GM12874 (cell line): ENCODE measurements around the gene GPC5.

Source experiments
- TF ChIP-seq, protein P1 (sequence below): IDR thresholded peaks from 2 replicates; pipeline ENCODE4 v1.5.1; 2011; ENCODE audit warnings: low read depth, mild to moderate bottlenecking, control low read depth, low read length, moderate library complexity; ENCODE audit not compliant: insufficient read depth

GPC5 gene

GRCh38 chr13:92345627-92346026 lies 947.2 kb downstream of the GPC5 start:
- TF ChIP-seq, protein P1, sequence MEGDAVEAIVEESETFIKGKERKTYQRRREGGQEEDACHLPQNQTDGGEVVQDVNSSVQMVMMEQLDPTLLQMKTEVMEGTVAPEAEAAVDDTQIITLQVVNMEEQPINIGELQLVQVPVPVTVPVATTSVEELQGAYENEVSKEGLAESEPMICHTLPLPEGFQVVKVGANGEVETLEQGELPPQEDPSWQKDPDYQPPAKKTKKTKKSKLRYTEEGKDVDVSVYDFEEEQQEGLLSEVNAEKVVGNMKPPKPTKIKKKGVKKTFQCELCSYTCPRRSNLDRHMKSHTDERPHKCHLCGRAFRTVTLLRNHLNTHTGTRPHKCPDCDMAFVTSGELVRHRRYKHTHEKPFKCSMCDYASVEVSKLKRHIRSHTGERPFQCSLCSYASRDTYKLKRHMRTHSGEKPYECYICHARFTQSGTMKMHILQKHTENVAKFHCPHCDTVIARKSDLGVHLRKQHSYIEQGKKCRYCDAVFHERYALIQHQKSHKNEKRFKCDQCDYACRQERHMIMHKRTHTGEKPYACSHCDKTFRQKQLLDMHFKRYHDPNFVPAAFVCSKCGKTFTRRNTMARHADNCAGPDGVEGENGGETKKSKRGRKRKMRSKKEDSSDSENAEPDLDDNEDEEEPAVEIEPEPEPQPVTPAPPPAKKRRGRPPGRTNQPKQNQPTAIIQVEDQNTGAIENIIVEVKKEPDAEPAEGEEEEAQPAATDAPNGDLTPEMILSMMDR, result no peak

DNA sequence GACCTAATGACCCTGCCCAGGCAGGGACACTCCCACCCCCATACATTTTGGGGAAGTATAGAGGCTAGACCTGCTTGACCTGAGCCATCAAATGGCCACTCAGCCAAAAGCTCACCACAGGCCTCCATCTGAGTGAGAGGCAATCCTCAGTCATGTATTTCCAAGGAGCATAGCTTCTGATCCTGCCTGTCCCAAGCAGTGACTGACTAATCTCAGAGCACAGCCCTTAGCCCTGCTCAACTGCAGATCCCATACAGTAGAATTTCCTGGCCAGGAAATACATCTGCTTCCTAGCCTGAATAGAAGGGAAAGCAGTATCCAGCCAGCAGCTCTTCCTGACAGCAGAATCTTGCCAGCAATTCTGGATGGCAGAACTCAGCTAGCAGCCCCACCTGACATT lies 947.6 kb downstream of the GPC5 start:
- TF ChIP-seq, protein P1, result no peak

DNA sequence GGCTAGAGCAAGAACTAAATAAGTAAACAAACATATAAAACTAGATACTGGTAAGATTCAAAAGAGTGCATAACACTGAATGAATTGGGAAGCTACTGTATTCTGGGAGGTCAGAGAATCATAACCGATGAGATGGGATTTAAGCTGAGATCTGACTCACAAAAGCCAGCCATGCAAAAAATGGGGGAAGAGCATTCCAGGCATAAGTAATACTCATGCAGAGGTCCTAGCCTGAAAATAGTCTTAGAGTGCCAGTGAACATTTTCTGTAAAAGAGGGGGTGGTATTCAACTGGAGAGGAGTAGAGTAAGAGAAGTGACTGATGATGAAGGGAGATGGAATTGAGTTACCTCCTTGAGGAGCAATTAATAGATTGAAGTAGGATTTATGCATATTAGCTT lies 956.2 kb downstream of the GPC5 start:
- TF ChIP-seq, protein P1, result no peak

DNA sequence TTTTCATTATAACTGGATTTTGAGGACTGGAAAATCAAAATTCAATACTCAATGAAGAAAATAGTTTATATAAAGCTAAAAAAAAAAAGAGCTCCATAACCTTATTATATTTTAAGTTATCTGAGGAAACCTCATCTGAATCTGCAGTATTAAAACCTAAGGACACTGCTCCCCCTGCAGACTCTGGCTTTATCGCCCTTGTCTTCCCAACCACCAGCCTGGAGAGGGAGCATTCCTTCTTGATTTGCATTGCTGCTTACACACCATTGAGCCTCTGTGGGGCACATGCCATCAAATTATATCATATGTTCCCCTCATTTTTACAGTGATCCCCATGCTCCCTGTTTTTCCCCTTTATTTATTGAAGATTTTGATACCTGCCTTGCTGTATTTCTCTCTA lies 956.8 kb downstream of the GPC5 start:
- TF ChIP-seq, protein P1, result no peak

DNA sequence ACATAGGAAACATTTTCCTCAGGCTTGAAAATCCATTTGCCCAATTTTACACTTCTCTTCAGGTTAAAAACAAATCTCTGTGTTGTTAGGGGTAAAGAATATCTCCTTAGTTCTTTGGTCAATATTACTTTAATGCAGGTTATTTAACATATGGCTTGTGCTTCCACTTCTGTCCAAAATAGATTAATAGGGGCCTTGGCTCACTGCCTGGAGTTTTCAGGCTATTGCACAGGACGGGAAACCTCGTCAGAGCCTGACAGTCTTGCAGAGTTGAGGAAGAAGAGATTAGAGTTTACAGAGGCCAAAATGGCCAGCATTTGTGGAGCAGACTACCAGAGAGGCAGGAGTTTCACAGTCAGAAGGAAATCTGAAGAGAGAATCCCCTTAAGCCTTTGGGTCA lies 964.3 kb downstream of the GPC5 start:
- TF ChIP-seq, protein P1, result no peak

- TF ChIP-seq, protein P1, result no peak
Measured at GRCh38 chr13:92365904-92366303, 967.5 kb downstream of the GPC5 start.

DNA sequence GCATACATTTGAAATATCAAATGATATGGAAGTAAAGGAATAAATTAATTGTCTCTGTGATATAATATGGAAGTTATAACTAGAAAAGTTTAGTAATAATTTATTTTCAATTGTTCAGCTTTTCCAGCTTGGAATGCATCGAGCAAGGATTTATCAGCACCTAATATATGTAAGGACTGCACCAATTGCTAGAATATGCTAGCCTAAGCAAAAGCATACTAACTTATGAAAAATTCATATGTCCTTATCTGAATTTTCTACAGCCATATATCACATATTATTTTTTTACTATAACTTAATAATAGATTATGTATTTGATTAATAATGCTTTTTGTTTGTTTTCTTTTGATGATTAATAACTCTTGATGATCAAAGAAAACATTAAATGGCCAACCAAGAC lies 979.0 kb downstream of the GPC5 start:
- TF ChIP-seq, protein P1, result no peak

DNA sequence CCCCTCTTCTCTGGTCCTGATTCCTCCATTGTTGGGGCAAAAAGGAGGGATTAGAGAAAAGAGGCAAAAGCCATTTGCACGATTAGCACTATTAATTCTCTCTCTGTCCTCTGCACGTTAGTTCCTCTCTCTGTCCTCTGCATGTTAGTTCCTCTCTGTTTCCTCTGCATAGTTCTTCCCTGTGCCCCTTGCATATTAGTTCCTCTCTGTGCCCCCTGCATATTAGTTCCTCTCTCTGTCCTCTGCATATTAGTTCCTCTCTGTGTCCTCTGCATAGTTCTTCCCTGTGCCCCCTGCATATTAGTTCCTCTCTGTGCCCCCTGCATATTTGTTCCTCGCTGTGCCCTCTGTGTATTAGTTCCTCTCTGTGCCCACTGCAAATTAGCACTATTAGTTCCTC lies 981.0 kb downstream of the GPC5 start:
- TF ChIP-seq, protein P1, result no peak
